Mesenchymal stem cell (in vitro differentiated cells and primary cell): ENCODE measurements around the gene EPS8L3.
A peak's percentile ranks its signal among the peaks of the same experiment; 100 is the strongest.
"Not testable (repeated sequence)": the region's sequence is repeated elsewhere in the genome, so short reads cannot be mapped to it uniquely, and the experiment has no call there.

Experiments
- DNase-seq: peaks from one replicate; pipeline ENCODE4 v3.0.0-alpha.2; 2013
- H2AFZ ChIP-seq: one replicate; pipeline ENCODE4 v1.6.1; 2013; ENCODE audit warnings: low read depth, mild to moderate bottlenecking, control low read depth, inconsistent platforms, low read length, moderate library complexity
- H2AK5ac ChIP-seq: 2 replicates; pipeline ENCODE4 v1.6.1; 2013; ENCODE audit warnings: low read length, moderate library complexity, mild to moderate bottlenecking, inconsistent platforms; ENCODE audit not compliant: severe bottlenecking
- H2BK120ac ChIP-seq: one replicate; pipeline ENCODE4 v1.6.1; 2013; ENCODE audit warnings: low read depth, mild to moderate bottlenecking, inconsistent platforms, low read length, moderate library complexity
- H2BK12ac ChIP-seq, 2 experiments: one replicate each; pipeline ENCODE4 v1.6.1; 2013; ENCODE audit warnings: inconsistent platforms in 2 of 2, low read length in 2 of 2, mild to moderate bottlenecking in 2 of 2, moderate library complexity in 2 of 2, control low read depth in 1 of 2
- H2BK15ac ChIP-seq: one replicate; pipeline ENCODE4 v1.6.1; 2013; ENCODE audit warnings: mild to moderate bottlenecking, low read depth, inconsistent platforms; ENCODE audit not compliant: poor library complexity, severe bottlenecking
- H2BK5ac ChIP-seq: 2 replicates; pipeline ENCODE4 v1.6.1; 2013; ENCODE audit warnings: low read depth, mild to moderate bottlenecking, low read length, control low read depth, inconsistent platforms; ENCODE audit not compliant: poor library complexity, severe bottlenecking
- H3K14ac ChIP-seq, 2 experiments: one replicate each; pipeline ENCODE4 v1.6.1; 2013; ENCODE audit warnings: inconsistent platforms in 2 of 2, low read length in 2 of 2, control low read depth in 1 of 2, mild to moderate bottlenecking in 1 of 2, moderate library complexity in 1 of 2
- H3K18ac ChIP-seq, 2 experiments: one replicate each; pipeline ENCODE4 v1.6.1; 2013; ENCODE audit warnings: inconsistent platforms in 2 of 2, low read length in 2 of 2, control low read depth in 1 of 2, low read depth in 1 of 2, mild to moderate bottlenecking in 1 of 2
- H3K23ac ChIP-seq, 2 experiments: one replicate each; pipeline ENCODE4 v1.6.1; 2013; ENCODE audit warnings: inconsistent platforms in 2 of 2, low read length in 2 of 2, mild to moderate bottlenecking in 2 of 2, moderate library complexity in 2 of 2, control low read depth in 1 of 2
- H3K27ac ChIP-seq: 2 replicates; pipeline ENCODE4 v1.5.1; 2013; ENCODE audit warnings: mild to moderate bottlenecking, moderate library complexity, low read length, control low read depth, inconsistent platforms; ENCODE audit not compliant: poor library complexity, severe bottlenecking
- H3K27me3 ChIP-seq, 2 experiments: 2 replicates each; pipeline versions ENCODE4 v1.6.1 to v1.7.0; 2013; ENCODE audit warnings: low read length in 2 of 2, mild to moderate bottlenecking in 2 of 2, moderate library complexity in 2 of 2, control low read depth in 1 of 2, inconsistent platforms in 1 of 2; ENCODE audit not compliant: control insufficient read depth in 1 of 2, insufficient read depth in 1 of 2
- H3K36me3 ChIP-seq, 2 experiments: 2 replicates each; pipeline versions ENCODE4 v1.6.1 to v1.7.0; 2013; ENCODE audit warnings: low read length in 2 of 2, control low read depth in 1 of 2, inconsistent platforms in 1 of 2, low read depth in 1 of 2, mild to moderate bottlenecking in 1 of 2; ENCODE audit not compliant: insufficient read depth in 2 of 2, control insufficient read depth in 1 of 2
- H3K4ac ChIP-seq, 2 experiments: one replicate each; pipeline ENCODE4 v1.6.1; 2013; ENCODE audit warnings: inconsistent platforms in 2 of 2, low read length in 2 of 2, mild to moderate bottlenecking in 2 of 2, moderate library complexity in 2 of 2, control low read depth in 1 of 2, low read depth in 1 of 2
- H3K4me1 ChIP-seq: 2 replicates; pipeline ENCODE4 v1.6.1; 2013; ENCODE audit warnings: low read depth, low read length, control low read depth; ENCODE audit not compliant: control insufficient read depth, insufficient read depth
- H3K4me2 ChIP-seq: 2 replicates; pipeline ENCODE4 v1.6.1; 2013; ENCODE audit warnings: low read length, mild to moderate bottlenecking, inconsistent platforms; ENCODE audit not compliant: poor library complexity, severe bottlenecking
- H3K4me3 ChIP-seq, 2 experiments: 2 replicates each; pipeline versions ENCODE4 v1.5.1 to v1.7.0; 2013; ENCODE audit warnings: low read length in 2 of 2, mild to moderate bottlenecking in 2 of 2, control low read depth in 1 of 2, low read depth in 1 of 2; ENCODE audit not compliant: insufficient read depth in 1 of 2
- H3K79me1 ChIP-seq: replicated peaks from 2 replicates; pipeline ENCODE4 v1.6.1; 2013; ENCODE audit warnings: mild to moderate bottlenecking, control low read depth, low read length, inconsistent platforms; ENCODE audit not compliant: poor library complexity, severe bottlenecking
- H3K9ac ChIP-seq: 2 replicates; pipeline ENCODE4 v1.7.0; 2013; ENCODE audit warnings: mild to moderate bottlenecking, low read length, moderate library complexity
- H3K9me3 ChIP-seq: 2 replicates; pipeline ENCODE4 v1.7.0; 2013; ENCODE audit warnings: mild to moderate bottlenecking, low read length; ENCODE audit not compliant: control insufficient read depth
- H4K8ac ChIP-seq: one replicate; pipeline ENCODE4 v1.6.1; 2013; ENCODE audit warnings: inconsistent platforms, mild to moderate bottlenecking, low read length, moderate library complexity
- H4K91ac ChIP-seq: one replicate; pipeline ENCODE4 v1.6.1; 2013; ENCODE audit warnings: mild to moderate bottlenecking, low read length, inconsistent platforms
- WGBS: methylation state at CpG from one replicate; pipeline ENCODE4 v1.1.7; 2013; ENCODE audit warnings: mixed read lengths; 5-methylcytosine and 5-hydroxymethylcytosine counted together

EPS8L3 gene

DNA sequence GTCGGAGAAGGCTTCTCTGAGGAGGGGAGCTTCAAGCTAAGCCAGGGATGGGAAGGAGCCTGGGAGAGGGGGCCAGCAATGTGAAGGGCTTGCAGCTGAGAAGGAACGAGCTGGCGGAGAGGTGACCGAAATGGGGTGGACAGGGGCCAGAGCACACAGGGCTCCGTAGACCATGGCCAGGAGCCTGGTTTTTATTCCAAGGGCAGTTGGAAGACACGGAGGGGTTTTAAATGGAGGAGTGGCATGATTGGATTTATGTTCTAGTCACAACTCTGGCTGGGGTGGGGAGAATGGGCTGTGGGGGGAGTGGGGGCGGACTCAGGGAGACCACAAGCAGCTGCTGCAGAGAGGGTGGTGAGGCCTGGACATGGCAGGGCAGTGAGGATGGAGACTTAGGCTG is 5.1 kb upstream of the EPS8L3 start:
- no peak overlapping the region for H3K27ac ChIP-seq
- H3K9ac ChIP-seq = no peak overlapping the region
- H3K79me1 ChIP-seq = no peaks in the 10 kb centered on the region
- peaks cover 7 to 13% of the 10 kb centered on the region in 2 experiments for H3K27me3 ChIP-seq
- H2AK5ac ChIP-seq = peak overlapping the region; percentile 30
- no peak overlapping the region for H2AFZ ChIP-seq
- no peaks in the 10 kb centered on the region for H3K36me3 ChIP-seq
- H4K8ac ChIP-seq = no peak overlapping the region
- H2BK5ac ChIP-seq = no peak overlapping the region
- no peak overlapping the region for H3K18ac ChIP-seq
- H2BK15ac ChIP-seq = no peak overlapping the region
- H3K9me3 ChIP-seq = no peaks in the 10 kb centered on the region
- no peak overlapping the region for H2BK120ac ChIP-seq
- 94% methylated on average over 7 of the region's 7 CpGs for WGBS
- H2BK12ac ChIP-seq = no peak overlapping the region
- H3K4me2 ChIP-seq = no peak overlapping the region
- H3K4me1 ChIP-seq = peaks cover 6% of the 10 kb centered on the region
- no peak overlapping the region for H3K23ac ChIP-seq
- no peak overlapping the region for H3K4ac ChIP-seq
- H4K91ac ChIP-seq = no peak overlapping the region
- no peak overlapping the region for H3K4me3 ChIP-seq
- H3K14ac ChIP-seq = no peak overlapping the region
- no peak for DNase-seq

DNA sequence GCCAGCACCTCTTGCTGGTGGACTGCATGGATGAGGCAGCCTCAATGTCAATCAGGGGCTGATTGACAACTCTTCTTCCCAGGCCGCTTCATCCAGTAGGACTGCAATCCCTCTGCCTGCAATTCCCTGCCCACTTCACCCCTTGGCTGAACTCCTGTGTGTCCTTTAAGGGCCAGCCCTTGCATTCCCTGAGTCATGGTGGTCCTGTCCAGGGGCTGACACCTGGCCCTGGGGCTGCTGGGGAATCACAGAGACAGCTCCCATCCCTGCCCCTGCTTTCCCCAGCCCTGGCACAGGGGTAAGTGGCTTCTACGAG is 4.6 kb upstream of the EPS8L3 start:
- Histone ChIP-seq H3K9ac (no peak overlapping the region), H3K9me3 (no peaks in the 10 kb centered on the region), H3K4me1 (peaks cover 6% of the 10 kb centered on the region), H2BK5ac (no peak overlapping the region), H4K8ac (no peak overlapping the region), H2AK5ac (peak overlapping the region; percentile 30), H3K14ac (no peak overlapping the region), H3K4me2 (no peak overlapping the region), H3K79me1 (no peaks in the 10 kb centered on the region), H2BK15ac (no peak overlapping the region), H3K27me3 (peaks cover 7 to 13% of the 10 kb centered on the region in 2 experiments), H3K4me3 (no peak overlapping the region), H3K27ac (no peak overlapping the region), H2AFZ (no peak overlapping the region), H3K4ac (no peak overlapping the region), H4K91ac (no peak overlapping the region), H2BK120ac (no peak overlapping the region), H2BK12ac (no peak overlapping the region), H3K23ac (no peak overlapping the region), H3K36me3 (no peaks in the 10 kb centered on the region), H3K18ac (no peak overlapping the region)
- DNase-seq = no peak
- 68% methylated on average over 2 of the region's 2 CpGs for WGBS

DNA sequence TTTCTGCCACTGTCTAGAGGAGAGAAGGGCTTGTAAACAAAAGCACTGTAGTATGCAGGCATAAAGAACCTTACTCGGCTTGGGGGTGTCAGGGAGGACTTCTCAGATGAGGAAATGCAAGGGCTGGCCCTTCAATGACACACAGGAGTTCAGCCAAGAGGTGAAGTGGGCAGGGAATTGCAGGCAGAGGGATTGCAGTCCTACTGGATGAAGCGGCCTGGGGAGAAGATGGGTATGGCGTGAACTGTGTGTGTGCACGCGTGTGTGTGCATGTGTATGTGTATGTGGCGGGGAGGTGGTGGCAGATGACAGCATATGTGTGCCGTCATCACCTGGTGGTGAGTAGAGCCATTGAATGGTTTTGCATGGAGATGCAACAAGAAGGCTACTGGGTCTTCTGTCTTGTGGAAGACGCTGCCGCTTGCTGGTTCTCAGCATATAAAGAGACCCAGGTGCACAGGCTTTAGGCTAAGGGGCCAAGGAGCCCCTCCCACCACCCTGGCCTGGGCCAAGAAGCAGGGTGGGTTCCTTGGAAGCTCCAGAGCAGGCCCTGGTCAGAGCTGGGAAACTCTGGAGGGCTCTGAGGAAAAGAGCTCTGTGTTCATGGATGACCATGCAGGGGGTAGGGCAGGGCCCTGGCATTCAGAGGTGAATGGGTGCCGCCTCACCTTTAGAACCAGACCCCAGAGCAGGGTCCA is 4.1 kb upstream of the EPS8L3 start:
- no peak overlapping the region for H2AFZ ChIP-seq
- H3K27me3 ChIP-seq = peaks cover 7 to 13% of the 10 kb centered on the region in 2 experiments
- no peak overlapping the region for H2BK5ac ChIP-seq
- H2BK12ac ChIP-seq = no peak overlapping the region
- H3K4me3 ChIP-seq = no peak overlapping the region
- no peak overlapping the region for H4K91ac ChIP-seq
- no peak overlapping the region for H2AK5ac ChIP-seq
- no peak overlapping the region for H3K23ac ChIP-seq
- H3K14ac ChIP-seq = peak overlapping the region in 1 of 2 experiments; percentile 21
- no peak overlapping the region for H2BK15ac ChIP-seq
- H3K36me3 ChIP-seq = no peaks in the 10 kb centered on the region
- no peak overlapping the region for H2BK120ac ChIP-seq
- H3K9ac ChIP-seq = no peak overlapping the region
- H3K4ac ChIP-seq = no peak overlapping the region
- H3K9me3 ChIP-seq = no peaks in the 10 kb centered on the region
- H4K8ac ChIP-seq = no peak overlapping the region
- H3K4me1 ChIP-seq = peaks cover 6% of the 10 kb centered on the region
- no peak overlapping the region for H3K4me2 ChIP-seq
- H3K27ac ChIP-seq = no peak overlapping the region
- no peak overlapping the region for H3K18ac ChIP-seq
- WGBS = 95% methylated on average over 10 of the region's 10 CpGs
- no peaks in the 10 kb centered on the region for H3K79me1 ChIP-seq
- no peak for DNase-seq

DNA sequence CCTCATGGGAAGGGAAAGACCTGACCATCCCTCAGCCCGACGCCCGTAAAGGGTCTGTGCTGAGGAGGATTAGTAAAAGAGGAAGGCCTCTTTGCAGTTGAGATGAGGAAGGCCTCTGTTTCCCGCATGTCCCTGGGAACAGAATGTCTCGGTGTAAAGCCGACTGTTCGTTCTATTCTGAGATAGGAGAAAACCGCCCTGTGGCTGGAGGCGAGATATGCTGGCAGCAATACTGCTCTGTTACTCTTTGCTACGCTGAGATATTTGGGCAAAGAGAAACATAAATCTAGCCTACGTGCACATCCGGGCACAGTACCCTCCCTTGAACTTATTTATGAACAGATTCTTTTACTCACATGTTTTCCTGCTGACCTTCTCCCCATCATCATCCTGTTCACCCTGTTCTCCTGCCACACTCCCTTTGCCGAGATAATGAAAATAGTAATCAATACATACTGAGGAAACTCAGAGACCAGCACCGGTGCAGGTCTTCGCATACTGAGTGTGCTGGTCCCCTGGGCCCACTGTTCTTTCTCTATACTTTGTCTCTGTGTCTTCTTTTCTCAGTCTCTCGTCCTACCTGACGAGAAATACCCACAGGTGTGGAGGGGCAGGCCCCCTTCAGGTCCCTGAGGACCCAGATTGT is 3.4 kb upstream of the EPS8L3 start:
- H3K18ac ChIP-seq, H2AFZ ChIP-seq, H3K4me3 ChIP-seq, H2AK5ac ChIP-seq, H3K9me3 ChIP-seq, H3K9ac ChIP-seq, H2BK5ac ChIP-seq, H2BK12ac ChIP-seq, H4K8ac ChIP-seq, H3K23ac ChIP-seq, H3K4me1 ChIP-seq, H2BK120ac ChIP-seq, H3K4ac ChIP-seq, H3K4me2 ChIP-seq, H4K91ac ChIP-seq, DNase-seq, H2BK15ac ChIP-seq, H3K36me3 ChIP-seq, H3K79me1 ChIP-seq, H3K27ac ChIP-seq, H3K14ac ChIP-seq: not testable (repeated sequence)
- H3K27me3 ChIP-seq = peaks cover 7 to 13% of the 10 kb centered on the region in 2 experiments
- 93% methylated on average over 17 of the region's 17 CpGs for WGBS
